GM13977 (cell line): ENCODE data around the gene STIM1.

Source experiments
- DNase-seq: peaks from one replicate; pipeline ENCODE4 v3.0.0; 2012; ENCODE audit warnings: low spot score
- CTCF ChIP-seq: IDR thresholded peaks from 2 replicates; pipeline ENCODE4 v1.5.1; 2012; ENCODE audit warnings: mild to moderate bottlenecking, control low read depth; ENCODE audit not compliant: insufficient read depth; ENCODE audit errors: extremely low read depth, missing control alignments
- in situ Hi-C: fragments of 300-500 bp; cut with MboI; formaldehyde crosslinking; loops from one replicate; pipeline ENCODE4 v1.12.0; 2022; ENCODE audit warnings: low sequenced_read_pairs, low pct_unique_long_range_greater_than_20kb, mixed read lengths, inconsistent platforms; ENCODE audit not compliant: unreplicated experiment

Gene STIM1

GRCh38 chr11:4065601-4066377, 210.3 kb downstream of the STIM1 start:
- in situ Hi-C loops = no loop called here
- no peak for TF ChIP-seq CTCF
- DNase-seq = no peak

GRCh38 chr11:4066910-4067309, 211.4 kb downstream of the STIM1 start:
- no peak for TF ChIP-seq CTCF
- no peak for DNase-seq
- in situ Hi-C loops = no loop called here

- no peak for TF ChIP-seq CTCF
- DNase-seq = no peak
- in situ Hi-C loops = no loop called here
Measured at GRCh38 chr11:4068962-4069361, 213.5 kb downstream of the STIM1 start.

- in situ Hi-C loops = loop anchor here (5.0 kb wide), 1 partner anchor 224 kb away; no protein-coding TSS in a partner anchor
- TF ChIP-seq CTCF = no peak
- no peak for DNase-seq
Measured at GRCh38 chr11:4071325-4071724, 215.9 kb downstream of the STIM1 start.

GRCh38 chr11:4071914-4072313, 216.4 kb downstream of the STIM1 start:
- DNase-seq = no peak
- in situ Hi-C loops = loop anchor here (5.0 kb wide), 1 partner anchor 225 kb away; no protein-coding TSS in a partner anchor
- no peak for TF ChIP-seq CTCF

GRCh38 chr11:4072668-4073285, 217.3 kb downstream of the STIM1 start:
- TF ChIP-seq CTCF = peak; percentile 81
- peak; percentile 62 for DNase-seq
- in situ Hi-C loops = loop anchor here (5.0 kb wide), 1 partner anchor 225 kb away; no protein-coding TSS in a partner anchor
